ENCODE results near the gene CCDC68. TPM values are rescaled to one million over a fixed set of nuclear protein-coding genes. Genes with fewer than 3 reads are reported as not detected.

Gene CCDC68
- total RNA-seq, 4 donors from 2014 or later, result 3.4 to 44.8 (median 8.3) TPM

- DNase-seq (ENCODE audit: low spot score) (no peak), ATAC-seq (ENCODE audit: low FRiP score) (no peak)
Observed at GRCh38 chr18:54852780-54853675, 106.2 kb downstream of the CCDC68 start.

More at GRCh38 chr18:54852780-54853675, 106.2 kb downstream of the CCDC68 start:
- TF ChIP-seq, protein P1, sequence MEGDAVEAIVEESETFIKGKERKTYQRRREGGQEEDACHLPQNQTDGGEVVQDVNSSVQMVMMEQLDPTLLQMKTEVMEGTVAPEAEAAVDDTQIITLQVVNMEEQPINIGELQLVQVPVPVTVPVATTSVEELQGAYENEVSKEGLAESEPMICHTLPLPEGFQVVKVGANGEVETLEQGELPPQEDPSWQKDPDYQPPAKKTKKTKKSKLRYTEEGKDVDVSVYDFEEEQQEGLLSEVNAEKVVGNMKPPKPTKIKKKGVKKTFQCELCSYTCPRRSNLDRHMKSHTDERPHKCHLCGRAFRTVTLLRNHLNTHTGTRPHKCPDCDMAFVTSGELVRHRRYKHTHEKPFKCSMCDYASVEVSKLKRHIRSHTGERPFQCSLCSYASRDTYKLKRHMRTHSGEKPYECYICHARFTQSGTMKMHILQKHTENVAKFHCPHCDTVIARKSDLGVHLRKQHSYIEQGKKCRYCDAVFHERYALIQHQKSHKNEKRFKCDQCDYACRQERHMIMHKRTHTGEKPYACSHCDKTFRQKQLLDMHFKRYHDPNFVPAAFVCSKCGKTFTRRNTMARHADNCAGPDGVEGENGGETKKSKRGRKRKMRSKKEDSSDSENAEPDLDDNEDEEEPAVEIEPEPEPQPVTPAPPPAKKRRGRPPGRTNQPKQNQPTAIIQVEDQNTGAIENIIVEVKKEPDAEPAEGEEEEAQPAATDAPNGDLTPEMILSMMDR (IDR thresholded peaks at IDR 0.05), result no peak

Other genes with a start within 250 kb of the CCDC68 start
- gene RAB27B, start 131.0 kb downstream of the CCDC68 start, total RNA-seq, result 1 to 10 TPM in 2 of 4 donors, under 1 TPM in 2; 0.32 to 1.8 (median 0.76) TPM